Vagina (tissue), 2 donors: ENCODE data around the gene ATP1A3.

Experiments used
- POLR2A ChIP-seq, 2 donors: fragments of 450-650 bp; IDR thresholded peaks; one replicate each; pipeline ENCODE4 v1.6.1; 2017; ENCODE audit warnings: antibody characterized with exemption in 2 of 2, mild to moderate bottlenecking in 2 of 2, moderate library complexity in 2 of 2
- TF ChIP-seq, protein P1 (sequence below), 3 experiments: fragments of 450-650 bp in 2 of 3; fragments of 200-600 bp in 1 of 3; sonication (generic) in 1 of 3; IDR thresholded peaks; one replicate each; pipeline ENCODE4 v1.5.1; 2017 to 2019; ENCODE audit warnings: antibody characterized with exemption in 3 of 3, mild to moderate bottlenecking in 2 of 3, moderate library complexity in 2 of 3

DNA sequence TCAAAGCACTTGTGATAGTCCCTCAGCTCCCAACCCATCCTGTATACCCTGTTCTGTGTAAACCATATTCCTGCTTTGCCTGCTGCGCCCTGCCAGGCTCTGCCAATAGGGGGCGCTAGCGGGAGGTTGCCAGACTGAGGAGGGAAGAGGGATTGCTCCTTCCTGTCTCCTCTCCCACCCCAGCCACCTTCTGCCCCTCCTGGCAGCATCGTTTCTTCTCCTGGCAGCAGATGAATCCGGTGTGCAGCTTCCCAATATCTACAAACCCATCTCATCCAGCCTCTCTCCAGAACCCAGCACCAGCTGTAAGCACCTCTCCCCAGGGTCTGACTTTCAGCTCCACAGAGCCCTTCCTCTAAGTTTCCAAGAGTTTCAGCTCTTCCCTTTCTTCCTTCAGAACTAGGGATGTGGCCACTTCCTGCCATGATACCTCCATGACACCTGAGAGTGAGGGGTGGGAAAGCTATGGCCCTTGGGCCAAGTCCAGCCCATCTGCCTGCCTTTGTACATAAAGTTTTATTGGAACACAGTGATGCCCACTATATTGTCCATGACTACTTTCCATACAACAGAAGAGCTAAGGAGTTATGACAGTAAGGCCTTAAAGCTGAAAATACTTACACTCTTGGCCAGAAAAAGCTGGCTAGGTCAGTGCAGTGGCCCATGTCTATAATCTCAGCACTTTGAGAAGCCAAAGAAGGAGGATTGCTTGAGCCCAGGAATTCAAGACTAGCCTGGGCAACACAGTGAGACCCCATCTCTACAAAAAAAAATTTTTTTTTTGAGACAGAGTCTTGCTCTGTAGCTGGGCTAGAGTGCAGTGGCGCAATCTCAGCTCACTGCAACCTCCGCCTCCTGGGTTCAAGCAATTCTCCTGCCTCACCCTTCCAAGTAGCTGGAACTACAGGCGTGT, 34.5 kb upstream of the ATP1A3 start:
- TF ChIP-seq, protein P1, sequence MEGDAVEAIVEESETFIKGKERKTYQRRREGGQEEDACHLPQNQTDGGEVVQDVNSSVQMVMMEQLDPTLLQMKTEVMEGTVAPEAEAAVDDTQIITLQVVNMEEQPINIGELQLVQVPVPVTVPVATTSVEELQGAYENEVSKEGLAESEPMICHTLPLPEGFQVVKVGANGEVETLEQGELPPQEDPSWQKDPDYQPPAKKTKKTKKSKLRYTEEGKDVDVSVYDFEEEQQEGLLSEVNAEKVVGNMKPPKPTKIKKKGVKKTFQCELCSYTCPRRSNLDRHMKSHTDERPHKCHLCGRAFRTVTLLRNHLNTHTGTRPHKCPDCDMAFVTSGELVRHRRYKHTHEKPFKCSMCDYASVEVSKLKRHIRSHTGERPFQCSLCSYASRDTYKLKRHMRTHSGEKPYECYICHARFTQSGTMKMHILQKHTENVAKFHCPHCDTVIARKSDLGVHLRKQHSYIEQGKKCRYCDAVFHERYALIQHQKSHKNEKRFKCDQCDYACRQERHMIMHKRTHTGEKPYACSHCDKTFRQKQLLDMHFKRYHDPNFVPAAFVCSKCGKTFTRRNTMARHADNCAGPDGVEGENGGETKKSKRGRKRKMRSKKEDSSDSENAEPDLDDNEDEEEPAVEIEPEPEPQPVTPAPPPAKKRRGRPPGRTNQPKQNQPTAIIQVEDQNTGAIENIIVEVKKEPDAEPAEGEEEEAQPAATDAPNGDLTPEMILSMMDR (IDR thresholded peaks at IDR 0.05) = no peak
- no peak for TF ChIP-seq POLR2A (IDR thresholded peaks at IDR 0.05)
